A673 (cell line): ENCODE data around the gene IFNA16. TPM values are rescaled to one million over a fixed set of nuclear protein-coding genes. Genes with fewer than 3 reads are reported as not detected.
"Not testable (repeated sequence)": the region's sequence is repeated elsewhere in the genome, so short reads cannot be mapped to it uniquely, and the experiment has no call there.

Experiments
- Bru-seq: library from RNA; stranded (reverse); fragments of 400-500 nt; gene quantifications from one replicate; lab custom pipeline; 2021; lab: Mats Ljungman, UMichigan
- BruChase-seq, 2 experiments: library from RNA; stranded (reverse); fragments of 400-500 nt; gene quantifications; one replicate each; lab custom pipeline; 2021; lab: Mats Ljungman, UMichigan
- BruUV-seq: library from RNA; stranded (reverse); fragments of 400-500 nt; replicated peaks from 2 replicates; lab custom pipeline; 2021; lab: Mats Ljungman, UMichigan
- CTCF ChIA-PET: fragments of 300-600 bp; sonication (Branson Sonifier 250); formaldehyde crosslinking; loops from one replicate; lab custom pipeline; 2022; ENCODE audit warnings: antibody characterized with exemption; lab: Charles Lee
- POLR2A ChIA-PET: fragments of 300-600 bp; sonication (Branson Sonifier 250); formaldehyde crosslinking; loops from one replicate; lab custom pipeline; 2022; ENCODE audit warnings: antibody characterized with exemption; ENCODE audit not compliant: low non-redundant PET; lab: Charles Lee
- DNase-seq: peaks from one replicate; pipeline ENCODE4 v3.0.0-alpha.2; 2015; ENCODE audit warnings: low spot score
- H3K27ac ChIP-seq: fragments of 200-600 bp; sonication (generic); 2 replicates; pipeline ENCODE4 v1.5.1; 2016; ENCODE audit warnings: mixed run types, low read depth, mild to moderate bottlenecking, mixed read lengths, antibody characterized with exemption, low read length; ENCODE audit not compliant: poor library complexity, severe bottlenecking
- H3K27me3 ChIP-seq: fragments of 200-600 bp; sonication (generic); replicated peaks from 2 replicates; pipeline ENCODE4 v1.6.1; 2017; ENCODE audit warnings: mixed run types, low read depth, mild to moderate bottlenecking, mixed read lengths, antibody characterized with exemption, low read length; ENCODE audit not compliant: insufficient read depth, poor library complexity
- H3K36me3 ChIP-seq: fragments of 200-600 bp; sonication (generic); 2 replicates; pipeline ENCODE4 v1.6.1; 2016; ENCODE audit warnings: mixed run types, mild to moderate bottlenecking, mixed read lengths, antibody characterized with exemption, low read length; ENCODE audit not compliant: insufficient read depth, poor library complexity, severe bottlenecking
- H3K4me1 ChIP-seq: fragments of 200-600 bp; sonication (generic); 2 replicates; pipeline ENCODE4 v1.6.1; 2017; ENCODE audit warnings: mixed run types, mild to moderate bottlenecking, mixed read lengths, antibody characterized with exemption, low read length; ENCODE audit not compliant: insufficient read depth, poor library complexity, severe bottlenecking
- H3K4me3 ChIP-seq: fragments of 200-600 bp; sonication (generic); 2 replicates; pipeline ENCODE4 v1.5.1; 2016; ENCODE audit warnings: low read depth, mixed run types, mild to moderate bottlenecking, mixed read lengths, low read length; ENCODE audit not compliant: poor library complexity, severe bottlenecking
- H3K9me3 ChIP-seq: fragments of 200-600 bp; sonication (generic); 2 replicates; pipeline ENCODE4 v1.6.1; 2016; ENCODE audit warnings: mixed run types, low read depth, mild to moderate bottlenecking, mixed read lengths, antibody characterized with exemption, low read length; ENCODE audit not compliant: poor library complexity, severe bottlenecking
- CTCF ChIP-seq: fragments of 300-800, 200-600 bp; sonication (generic); conservative IDR thresholded peaks from 2 replicates; pipeline ENCODE4 v1.5.1; 2017; ENCODE audit warnings: low read depth, mild to moderate bottlenecking, antibody characterized with exemption, low read length, moderate library complexity, mixed read lengths
- EZH2 ChIP-seq: fragments of 200-600 bp; sonication (generic); IDR thresholded peaks from 2 replicates; pipeline ENCODE4 v1.6.1; 2017; ENCODE audit warnings: borderline replicate concordance, low read depth, mild to moderate bottlenecking, mixed read lengths, antibody characterized with exemption, low read length; ENCODE audit not compliant: poor library complexity, severe bottlenecking
- intact Hi-C: fragments of 100-400 bp; cut with micrococcal nuclease; formaldehyde crosslinking; loops from one replicate; pipeline ENCODE4 v1.10.0; 2022; ENCODE audit not compliant: unreplicated experiment
- long read RNA-seq: library from polyadenylated mRNA; stranded (forward); transcript quantifications from one replicate; pipeline ENCODE4 v2.0.0, GENCODE V29; 2022
- total RNA-seq: library from RNA; stranded (reverse); gene quantifications from 2 replicates; pipeline ENCODE4 v1.2.3, GENCODE V29; 2021

IFNA16 gene
- total RNA-seq (not detected in 2 replicates), Bru-seq, nascent RNA (not detected), BruChase-seq, experiment 1, labeled RNA remaining after a 2-hour chase (not detected), BruChase-seq, experiment 2, labeled RNA remaining after a 6-hour chase (not detected)
- long read RNA-seq = 0 reads

DNA sequence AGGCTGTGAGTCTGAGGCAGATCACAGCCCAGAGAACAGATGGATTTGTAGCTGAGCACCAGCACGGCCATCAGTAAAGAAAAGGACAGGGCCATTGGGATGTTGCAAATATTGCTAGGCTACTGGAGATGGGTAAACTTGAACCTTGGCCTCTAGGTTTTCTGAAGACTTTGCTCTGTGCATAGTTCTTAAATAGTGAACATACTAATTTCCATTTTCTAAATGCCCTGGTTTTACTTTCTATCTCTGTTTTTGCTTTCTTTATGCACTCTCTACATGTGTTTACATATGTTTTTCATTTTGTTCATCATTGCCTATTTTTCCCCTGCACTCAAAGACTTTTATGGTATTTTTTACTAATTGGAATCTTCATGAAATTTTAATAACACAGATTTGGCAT, at the start of gene IFNA16:
IFNA16 (minus strand) TSS at position 101 of the 400 bp plus-strand sequence; CDS start at position 95, 6 bp downstream.
- POLR2A ChIA-PET, H3K9me3 ChIP-seq, H3K4me1 ChIP-seq, H3K27ac ChIP-seq, CTCF ChIA-PET, BruUV-seq, H3K27me3 ChIP-seq, H3K4me3 ChIP-seq, H3K36me3 ChIP-seq, intact Hi-C loops, DNase-seq: not testable (repeated sequence)

DNA sequence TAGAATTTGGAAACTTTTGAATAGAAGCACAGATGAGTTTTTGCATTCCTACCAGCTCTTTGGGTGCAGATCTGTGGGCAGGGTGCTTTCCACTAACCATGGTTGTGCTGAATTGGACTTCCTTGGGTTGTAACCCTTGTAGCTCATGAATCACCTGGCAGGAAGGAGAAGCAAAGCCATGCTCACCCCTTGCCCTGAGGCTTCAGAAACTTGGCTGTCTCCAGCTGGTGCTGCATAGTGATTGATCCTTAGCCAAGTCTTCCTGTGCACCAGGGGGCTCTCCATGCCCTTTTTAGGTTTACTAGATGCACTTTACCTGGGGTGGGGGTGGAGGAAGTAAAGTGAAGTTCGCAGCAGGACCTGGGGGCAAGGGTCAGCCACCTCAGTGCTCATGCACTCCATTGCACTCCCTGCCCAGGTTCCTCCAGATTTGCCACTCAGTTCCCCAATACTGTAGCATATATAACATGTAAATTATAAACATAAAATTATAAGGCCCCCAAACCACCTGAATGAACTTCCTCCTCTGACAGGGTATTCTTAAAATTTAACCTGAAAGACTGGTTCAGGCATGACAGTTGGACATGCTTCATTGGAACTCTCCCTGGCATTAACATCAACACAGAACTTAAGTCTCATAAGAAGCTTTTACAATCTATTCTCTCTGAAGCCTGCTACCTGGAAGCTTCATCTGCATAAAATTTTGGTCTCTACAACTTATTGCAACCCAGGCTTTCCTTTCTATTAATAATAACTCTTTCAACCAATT, 48.5 kb upstream of the IFNA16 start:
- ChIA-PET POLR2A (no interaction called here), CTCF (no interaction called here)
- Histone ChIP-seq H3K27ac (no peak overlapping the region), H3K36me3 (no peaks in the 10 kb centered on the region), H3K4me1 (no peaks in the 10 kb centered on the region), H3K27me3 (peaks cover 29% of the 10 kb centered on the region), H3K4me3 (no peak overlapping the region), H3K9me3 (no peaks in the 10 kb centered on the region)
- intact Hi-C loops = no loop called here
- DNase-seq = no peak
- BruUV-seq = no TSS peak
- TF ChIP-seq CTCF (no peak), EZH2 (no peak)

DNA sequence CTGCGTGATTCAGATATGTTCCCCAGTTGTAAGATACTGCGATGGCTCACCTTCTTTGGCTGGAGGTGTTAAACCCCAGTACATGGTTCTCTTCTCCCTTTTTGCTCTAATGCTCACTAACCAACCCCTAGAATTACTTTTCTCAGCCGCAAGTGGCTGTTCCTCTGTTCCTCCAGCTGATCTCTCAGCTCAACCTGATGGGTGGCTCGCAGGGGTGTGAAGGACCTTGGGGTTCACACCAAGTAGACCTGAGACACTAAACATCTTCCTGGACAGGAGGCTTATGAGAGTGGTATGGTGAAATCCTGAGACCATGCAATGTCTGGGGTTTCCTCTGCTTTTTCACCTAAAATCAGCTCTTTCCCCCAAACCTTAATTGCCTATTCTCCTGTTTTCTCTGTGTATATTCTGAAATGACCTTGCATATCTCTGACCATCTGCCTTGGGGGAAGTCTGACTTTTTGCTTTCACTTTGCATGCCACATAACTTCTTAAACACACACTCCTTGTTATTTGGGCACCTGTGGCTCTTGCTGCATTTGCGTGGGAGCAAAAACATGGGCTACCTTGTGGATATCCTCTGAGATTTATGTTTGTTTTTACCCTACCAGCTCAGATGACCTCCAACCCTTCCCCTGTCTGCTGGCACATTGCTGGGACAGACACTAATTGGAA, 38.6 kb upstream of the IFNA16 start:
- intact Hi-C loops = no loop called here
- POLR2A ChIA-PET = no interaction called here
- no peak for TF ChIP-seq CTCF
- no peak for TF ChIP-seq EZH2
- H3K36me3 ChIP-seq = no peaks in the 10 kb centered on the region
- no TSS peak for BruUV-seq
- no peaks in the 10 kb centered on the region for H3K9me3 ChIP-seq
- DNase-seq = no peak
- H3K27me3 ChIP-seq = peaks cover 13% of the 10 kb centered on the region
- no peak overlapping the region for H3K27ac ChIP-seq
- no peak overlapping the region for H3K4me3 ChIP-seq
- CTCF ChIA-PET = no interaction called here
- H3K4me1 ChIP-seq = no peaks in the 10 kb centered on the region
